Measurements from ENCODE around the gene TBC1D22A. TPM values are rescaled to one million over a fixed set of nuclear protein-coding genes. Genes with fewer than 3 reads are reported as not detected.

The TBC1D22A gene
- total and polyA plus RNA-seq, 2 donors (not counting 3 experiments of a cell fraction or from before 2014, with no cell fraction given): 26.1 to 32.4 TPM

- intact Hi-C loops (cut with micrococcal nuclease) (no loop called here), dilution Hi-C loops (cut with MboI; ENCODE audit: extremely low pct_ligation_motif_present, low sequenced_read_pairs) (no loop called here)
- POLR2A ChIA-PET: no interaction called here
Observed at GRCh38 chr22:46827136-46827780, 64.8 kb downstream of the TBC1D22A start.

More at GRCh38 chr22:46827136-46827780, 64.8 kb downstream of the TBC1D22A start:
- no peaks in the 10 kb centered on the region for H3K9me3 ChIP-seq (replicated peaks; ENCODE audit: control insufficient read depth, insufficient read depth, low read length)
- H3K4me3 ChIP-seq (replicated peaks in 1 of 3; ENCODE audit: insufficient read depth in 1 of 3, low read depth in 1 of 3, low read length in 3 of 3): no peak overlapping the region
- no peak for TF ChIP-seq EZH2 (IDR thresholded peaks at IDR 0.05; ENCODE audit: borderline replicate concordance, low read depth, low read length, severe bottlenecking)
- no peak for TF ChIP-seq CTCF (IDR thresholded peaks at IDR 0.05; ENCODE audit: extremely low read depth in 1 of 2, insufficient read depth in 1 of 2, low read depth in 1 of 2, low read length in 2 of 2)
- no peak for TF ChIP-seq MYC (IDR thresholded peaks at IDR 0.05; ENCODE audit: low read depth, low read length)
- no peak for TF ChIP-seq JUN (IDR thresholded peaks at IDR 0.05; ENCODE audit: borderline replicate concordance, insufficient read depth, insufficient read length, low read depth)
- TF ChIP-seq FOS (IDR thresholded peaks at IDR 0.05; ENCODE audit: borderline replicate concordance, insufficient read depth, low read length): no peak
- TF ChIP-seq POLR2AphosphoS5 (IDR thresholded peaks at IDR 0.05; ENCODE audit: insufficient read depth, low read depth, low read length): no peak
- peaks cover 33% of the 10 kb centered on the region for H3K4me1 ChIP-seq (ENCODE audit: control insufficient read depth, extremely low read depth, insufficient read depth, low read length)
- no peak overlapping the region for H3K4me2 ChIP-seq (ENCODE audit: insufficient read depth, low read length)
- H3K79me2 ChIP-seq (ENCODE audit: control insufficient read depth, insufficient read depth, low read length): peaks cover 2% of the 10 kb centered on the region
- no peak overlapping the region for H2AFZ ChIP-seq (ENCODE audit: low read depth, low read length)
- no peaks in the 10 kb centered on the region for H3K9me1 ChIP-seq (replicated peaks; ENCODE audit: control insufficient read depth, extremely low read depth, insufficient read depth, low read length)
- H4K20me1 ChIP-seq (replicated peaks; ENCODE audit: control insufficient read depth, extremely low read depth, insufficient read depth, low read length): no peaks in the 10 kb centered on the region
- no peak overlapping the region for H3K27ac ChIP-seq (ENCODE audit: insufficient read depth, low read depth, low read length)
- BruUV-seq (replicated peaks): no TSS peak
- no peaks in the 10 kb centered on the region for H3K27me3 ChIP-seq (ENCODE audit: control insufficient read depth in 2 of 2, insufficient read depth in 2 of 2, low read length in 2 of 2)
- CTCF ChIA-PET: interaction anchor here (2.2 to 2.5 kb wide), 2 partner anchors 23 to 28 kb away, joined by 7 to 8 read pairs; no protein-coding TSS in a partner anchor
- no peak for DNase-seq (ENCODE audit: low read depth, low spot score)
- no peaks in the 10 kb centered on the region for H3K36me3 ChIP-seq (ENCODE audit: control insufficient read depth in 2 of 2, extremely low read depth in 1 of 2, insufficient read depth in 2 of 2, low read length in 2 of 2)
- no peak for FAIRE-seq
- no peak overlapping the region for H3K9ac ChIP-seq (replicated peaks; ENCODE audit: extremely low read depth, insufficient read depth, low read length)
